SK-N-SH (cell line): ENCODE results near the gene PLK1. TPM values are rescaled to one million over a fixed set of nuclear protein-coding genes. Genes with fewer than 3 reads are reported as not detected.

Source experiments
- CTCF ChIA-PET: fragments of 300-600, 350-600 bp; formaldehyde crosslinking; extraction: SDS; loops from one replicate; lab custom pipeline; 2021; lab: Yijun Ruan, JAX
- POLR2A ChIA-PET: fragments of 350-600 bp; sonication (Branson Sonifier 250); formaldehyde crosslinking; extraction: SDS; loops from one replicate; lab custom pipeline; 2020; ENCODE audit warnings: antibody characterized with exemption, inconsistent platforms; lab: Yijun Ruan, JAX
- DNase-seq: peaks from one replicate; pipeline ENCODE4 v3.0.0; 2012
- H2AFZ ChIP-seq: fragments of 200-600 bp; sonication (generic); 2 replicates; pipeline ENCODE4 v1.8.1; 2016; ENCODE audit warnings: antibody characterized with exemption, mild to moderate bottlenecking, low read depth
- H3F3A ChIP-seq: fragments of 200-600 bp; sonication (generic); replicated peaks from 2 replicates; pipeline ENCODE3; 2016; ENCODE audit warnings: antibody characterized with exemption, mild to moderate bottlenecking; ENCODE audit not compliant: insufficient read depth
- H3K27ac ChIP-seq, 2 experiments: fragments of 200-500 bp in 1 of 2; fragments of 200-600 bp in 1 of 2; sonication (Bioruptor generic) in 1 of 2; sonication (generic), shearing (Covaris generic) in 1 of 2; 2 replicates each; pipeline versions ENCODE4 v1.5.1 to v1.6.1; 2014 to 2016; ENCODE audit warnings: low read depth in 2 of 2, inconsistent platforms in 1 of 2, low read length in 1 of 2, mild to moderate bottlenecking in 1 of 2, mixed read lengths in 1 of 2
- H3K27me3 ChIP-seq: fragments of 200-600 bp; sonication (generic), shearing (Covaris generic); 2 replicates; pipeline ENCODE4 v1.6.1; 2016; ENCODE audit warnings: mixed run types; ENCODE audit not compliant: insufficient read depth
- H3K36me3 ChIP-seq, 2 experiments: fragments of 200-500 bp in 1 of 2; fragments of 200-600 bp in 1 of 2; sonication (Bioruptor generic) in 1 of 2; sonication (generic) in 1 of 2; replicated peaks in 1 of 2; 2 replicates each; pipeline versions ENCODE3 to v1.5.1; 2014 to 2016; ENCODE audit warnings: low read length in 1 of 2, mild to moderate bottlenecking in 1 of 2; ENCODE audit not compliant: insufficient read depth in 2 of 2, control insufficient read depth in 1 of 2
- H3K4me1 ChIP-seq, 2 experiments: fragments of 200-500 bp in 1 of 2; fragments of 200-600 bp in 1 of 2; sonication (Bioruptor generic) in 1 of 2; sonication (generic), shearing (Covaris generic) in 1 of 2; 2 replicates each; pipeline versions ENCODE4 v1.5.1 to v1.6.1; 2014 to 2016; ENCODE audit warnings: low read depth in 1 of 2, low read length in 1 of 2, mixed run types in 1 of 2; ENCODE audit not compliant: insufficient read depth in 2 of 2, control insufficient read depth in 1 of 2
- H3K4me2 ChIP-seq: fragments of 200-600 bp; sonication (generic), shearing (Covaris generic); 2 replicates; pipeline ENCODE4 v1.6.1; 2017; ENCODE audit warnings: mixed run types
- H3K4me3 ChIP-seq, 2 experiments: fragments of 200-500 bp in 1 of 2; fragments of 200-600 bp in 1 of 2; sonication (Bioruptor generic) in 1 of 2; sonication (generic), shearing (Covaris generic) in 1 of 2; 2 replicates each; pipeline versions ENCODE4 v1.5.1 to v1.8.1; 2014 to 2016; ENCODE audit warnings: low read depth in 2 of 2, inconsistent platforms in 1 of 2, low read length in 1 of 2, mild to moderate bottlenecking in 1 of 2, mixed read lengths in 1 of 2, moderate library complexity in 1 of 2
- H3K79me2 ChIP-seq: fragments of 200-600 bp; sonication (generic); 2 replicates; pipeline ENCODE4 v1.8.1; 2017; ENCODE audit warnings: mild to moderate bottlenecking; ENCODE audit not compliant: insufficient read depth
- H3K9ac ChIP-seq: fragments of 200-600 bp; sonication (generic); 2 replicates; pipeline ENCODE4 v1.6.1; 2017; ENCODE audit warnings: mixed run types
- H3K9me2 ChIP-seq: fragments of 200-600 bp; sonication (generic); 2 replicates; pipeline ENCODE4 v1.6.1; 2017; ENCODE audit warnings: mixed run types
- H3K9me3 ChIP-seq: fragments of 200-600 bp; sonication (generic); 2 replicates; pipeline ENCODE4 v1.6.1; 2017; ENCODE audit warnings: mixed run types, mild to moderate bottlenecking, moderate library complexity
- H4K20me1 ChIP-seq: fragments of 200-600 bp; sonication (generic); 2 replicates; pipeline ENCODE4 v1.6.1; 2017; ENCODE audit warnings: mild to moderate bottlenecking, mixed run types; ENCODE audit not compliant: insufficient read depth
- CHD2 ChIP-seq: fragments of 150-350 bp; IDR thresholded peaks from 2 replicates; pipeline ENCODE4 v1.6.1; 2018; ENCODE audit warnings: low read length; ENCODE audit not compliant: partially characterized antibody
- EP300 ChIP-seq, 2 experiments: IDR thresholded peaks; 2 replicates each; pipeline versions ENCODE4 v1.4.0 to v1.6.1; 2012; ENCODE audit warnings: borderline replicate concordance in 1 of 2, low read depth in 1 of 2, low read length in 1 of 2
- FOXJ3 ChIP-seq: sonication (generic); formaldehyde crosslinking; IDR thresholded peaks from 2 replicates; pipeline ENCODE4 v1.5.1; 2020; ENCODE audit warnings: mild to moderate bottlenecking, missing genetic modification reagents
- FOXM1 ChIP-seq: IDR thresholded peaks from 2 replicates; pipeline ENCODE4 v1.4.0; 2012; ENCODE audit warnings: low read depth, mild to moderate bottlenecking
- JUND ChIP-seq: IDR thresholded peaks from 2 replicates; pipeline ENCODE4 v1.4.0; 2012
- MEF2A ChIP-seq: IDR thresholded peaks from 2 replicates; pipeline ENCODE4 v1.4.0; 2012; ENCODE audit warnings: low read depth, borderline replicate concordance
- RAD21 ChIP-seq: IDR thresholded peaks from 2 replicates; pipeline ENCODE4 v1.6.1; 2012; ENCODE audit warnings: mild to moderate bottlenecking, low read length
- RCOR1 ChIP-seq: fragments of 150-350 bp; IDR thresholded peaks from 2 replicates; pipeline ENCODE4 v1.6.1; 2017; ENCODE audit warnings: antibody characterized with exemption, low read length
- REST ChIP-seq: IDR thresholded peaks from 2 replicates; pipeline ENCODE4 v1.6.1; 2012; ENCODE audit warnings: mild to moderate bottlenecking, low read depth, low read length, moderate library complexity
- RFX5 ChIP-seq: IDR thresholded peaks from 2 replicates; pipeline ENCODE4 v1.6.1; 2012; ENCODE audit warnings: mild to moderate bottlenecking, improper control_type of control experiment, low read length
- TCF12 ChIP-seq: IDR thresholded peaks from 2 replicates; pipeline ENCODE4 v1.4.0; 2012
- WGBS: methylation state at CpG from one replicate; pipeline ENCODE4 v1.1.6; 2017; ENCODE audit warnings: low lambda C conversion rate; 5-methylcytosine and 5-hydroxymethylcytosine counted together
- polyA plus RNA-seq, 3 experiments: library from polyadenylated mRNA; depleted of rRNA; stranded (reverse); fragments of >200 nt; gene quantifications; 2 replicates each; pipeline ENCODE4 v1.2.3, GENCODE V29; 2012
- TF ChIP-seq, protein P1 (sequence below): IDR thresholded peaks from 2 replicates; pipeline ENCODE4 v1.4.0; 2012; ENCODE audit warnings: low read depth
- TF ChIP-seq, protein P2 (sequence below): fragments of 150-350 bp; IDR thresholded peaks from 2 replicates; pipeline ENCODE4 v1.6.1; 2016; ENCODE audit warnings: mild to moderate bottlenecking, low read depth, low read length
- TF ChIP-seq, protein P3 (sequence below): fragments of 150-350 bp; IDR thresholded peaks from 2 replicates; pipeline ENCODE4 v1.6.1; 2017; ENCODE audit warnings: antibody characterized with exemption, low read length, low read depth, borderline replicate concordance

PLK1 gene
- polyA plus RNA-seq, 1 of the 3 experiments (the other 2 are of a cell fraction): 68.7 TPM

DNA sequence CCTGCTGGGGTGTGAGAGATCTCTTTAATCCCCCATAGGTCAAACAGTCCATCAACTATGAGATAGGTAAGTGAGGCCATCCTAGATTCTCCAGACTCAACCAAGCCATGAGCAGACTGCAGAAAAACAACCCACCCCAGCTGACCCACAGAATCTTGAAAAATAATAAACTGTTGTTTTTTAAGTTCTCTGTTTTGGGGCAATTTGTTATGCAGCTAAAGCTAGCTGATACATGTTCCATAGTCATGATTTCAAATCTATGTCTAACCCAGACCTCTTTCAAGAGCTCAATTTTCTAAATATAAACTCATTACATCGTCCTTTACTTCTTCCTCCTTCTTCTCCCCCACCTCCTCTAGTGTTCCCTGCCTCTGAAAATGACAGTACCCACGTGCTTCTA is 24.3 kb downstream of the PLK1 start:
- H3K4me1 ChIP-seq: no peaks in the 10 kb centered on the region
- TF ChIP-seq, protein P1, sequence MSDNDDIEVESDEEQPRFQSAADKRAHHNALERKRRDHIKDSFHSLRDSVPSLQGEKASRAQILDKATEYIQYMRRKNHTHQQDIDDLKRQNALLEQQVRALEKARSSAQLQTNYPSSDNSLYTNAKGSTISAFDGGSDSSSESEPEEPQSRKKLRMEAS: no peak
- TF ChIP-seq MEF2A (no peak), RCOR1 (no peak)
- H4K20me1 ChIP-seq: no peaks in the 10 kb centered on the region
- DNase-seq: no peak
- no peaks in the 10 kb centered on the region for H3K27me3 ChIP-seq
- ChIA-PET CTCF (no interaction called here), POLR2A (no interaction called here)
- H3K9me3 ChIP-seq: no peaks in the 10 kb centered on the region
- H3F3A ChIP-seq: no peaks in the 10 kb centered on the region
- no peaks in the 10 kb centered on the region for H3K9me2 ChIP-seq
- 9% methylated on average over 2 of the region's 2 CpGs for WGBS
- no peak overlapping the region for H3K4me3 ChIP-seq
- H2AFZ ChIP-seq: no peak overlapping the region
- no peaks in the 10 kb centered on the region for H3K36me3 ChIP-seq
- no peaks in the 10 kb centered on the region for H3K79me2 ChIP-seq
- no peak overlapping the region for H3K4me2 ChIP-seq
- H3K27ac ChIP-seq: no peak overlapping the region
- no peak overlapping the region for H3K9ac ChIP-seq

DNA sequence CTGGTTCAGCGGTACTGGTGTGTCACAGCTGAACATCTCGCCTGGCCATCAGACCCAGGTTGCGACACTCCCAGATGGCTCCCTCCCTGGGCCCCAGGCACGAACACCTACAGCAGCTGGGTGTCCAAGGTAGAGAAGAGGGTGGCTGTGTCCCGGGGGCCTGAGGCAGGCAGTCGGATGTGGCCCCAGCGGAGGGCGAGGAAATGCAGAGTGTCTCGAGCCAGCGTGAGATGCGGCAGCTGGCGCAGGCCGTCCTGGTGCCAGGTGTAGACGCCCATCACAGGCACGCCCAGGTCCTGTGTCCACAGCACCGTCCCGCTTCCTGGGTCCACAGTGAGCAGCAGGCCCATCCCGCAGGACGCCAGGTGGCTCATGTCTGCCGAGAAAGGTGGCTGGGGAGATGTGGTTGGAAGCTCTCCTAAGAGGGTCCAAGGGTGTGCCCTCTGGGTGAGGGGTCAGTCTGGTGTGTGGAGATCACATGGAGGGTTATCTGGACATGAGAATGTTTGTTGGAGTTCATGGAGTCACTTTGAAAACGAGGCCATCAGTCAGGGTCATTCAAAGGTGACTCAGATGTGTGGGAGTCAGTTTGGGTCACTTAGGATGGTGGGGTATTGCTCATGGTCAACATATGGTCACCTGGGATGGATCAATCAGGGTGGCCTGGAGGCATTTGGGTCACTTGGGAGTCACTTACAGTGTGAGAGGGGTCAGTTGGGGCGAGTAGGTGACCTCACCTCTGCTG is 26.3 kb downstream of the PLK1 start:
- TF ChIP-seq EP300 (IDR thresholded peaks at IDR 0.05; ENCODE audit: borderline replicate concordance in 1 of 2, low read depth in 1 of 2, low read length in 1 of 2): no peak
- Histone ChIP-seq H4K20me1 (no peaks in the 10 kb centered on the region), H3K27ac (no peak overlapping the region), H3K79me2 (no peaks in the 10 kb centered on the region), H3K4me1 (no peaks in the 10 kb centered on the region), H3K36me3 (no peaks in the 10 kb centered on the region), H3F3A (no peaks in the 10 kb centered on the region), H3K4me2 (no peak overlapping the region), H3K9me3 (no peaks in the 10 kb centered on the region), H3K4me3 (no peak overlapping the region), H2AFZ (no peak overlapping the region), H3K9me2 (no peaks in the 10 kb centered on the region), H3K9ac (no peak overlapping the region), H3K27me3 (no peaks in the 10 kb centered on the region)
- ChIA-PET POLR2A (no interaction called here), CTCF (interaction anchor here (1.7 kb wide), 1 partner anchor 23 kb away, joined by 6 read pairs; no protein-coding TSS in a partner anchor)
- WGBS: 64% methylated on average over 17 of the region's 22 CpGs
- no peak for DNase-seq

DNA sequence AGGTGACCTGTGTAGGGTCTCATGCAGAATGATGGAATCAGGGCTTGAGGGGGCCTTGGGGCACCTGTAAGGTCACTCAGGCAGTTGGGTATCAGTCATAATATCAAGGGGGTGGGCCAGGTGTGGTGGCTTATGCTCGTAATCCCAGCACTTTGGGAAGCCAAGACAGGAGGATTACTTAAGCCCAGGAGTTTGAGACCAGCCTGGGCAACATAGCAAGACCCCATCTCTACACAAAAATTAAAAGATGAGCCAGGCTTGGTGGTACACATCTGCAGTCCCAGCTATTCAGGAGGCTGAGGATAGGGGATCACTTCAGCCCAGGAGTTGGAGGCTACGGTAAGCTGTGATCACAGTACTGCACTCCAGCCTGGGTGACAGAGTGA is 26.8 kb downstream of the PLK1 start:
- Histone ChIP-seq H4K20me1 (no peaks in the 10 kb centered on the region), H3K36me3 (no peaks in the 10 kb centered on the region), H3K9me2 (no peaks in the 10 kb centered on the region), H3K4me2 (no peak overlapping the region), H3K9me3 (no peaks in the 10 kb centered on the region), H3K79me2 (no peaks in the 10 kb centered on the region), H3F3A (no peaks in the 10 kb centered on the region), H3K4me1 (no peaks in the 10 kb centered on the region), H3K27me3 (no peaks in the 10 kb centered on the region), H3K9ac (no peak overlapping the region), H2AFZ (no peak overlapping the region), H3K4me3 (no peak overlapping the region), H3K27ac (no peak overlapping the region)
- ChIA-PET CTCF (interaction anchor here (0.9 kb wide), 1 partner anchor 23 kb away, joined by 3 read pairs; no protein-coding TSS in a partner anchor), POLR2A (no interaction called here)
- 55% methylated on average over 2 of the region's 2 CpGs for WGBS
- no peak for DNase-seq
- no peak for TF ChIP-seq EP300 (IDR thresholded peaks at IDR 0.05; ENCODE audit: borderline replicate concordance in 1 of 2, low read depth in 1 of 2, low read length in 1 of 2)
- TF ChIP-seq FOXJ3 (CRISPR knock-in tag): no peak
- TF ChIP-seq RFX5: no peak
- TF ChIP-seq TCF12: no peak
- no peak for TF ChIP-seq RAD21
- no peak for TF ChIP-seq CHD2
- TF ChIP-seq, protein P2, sequence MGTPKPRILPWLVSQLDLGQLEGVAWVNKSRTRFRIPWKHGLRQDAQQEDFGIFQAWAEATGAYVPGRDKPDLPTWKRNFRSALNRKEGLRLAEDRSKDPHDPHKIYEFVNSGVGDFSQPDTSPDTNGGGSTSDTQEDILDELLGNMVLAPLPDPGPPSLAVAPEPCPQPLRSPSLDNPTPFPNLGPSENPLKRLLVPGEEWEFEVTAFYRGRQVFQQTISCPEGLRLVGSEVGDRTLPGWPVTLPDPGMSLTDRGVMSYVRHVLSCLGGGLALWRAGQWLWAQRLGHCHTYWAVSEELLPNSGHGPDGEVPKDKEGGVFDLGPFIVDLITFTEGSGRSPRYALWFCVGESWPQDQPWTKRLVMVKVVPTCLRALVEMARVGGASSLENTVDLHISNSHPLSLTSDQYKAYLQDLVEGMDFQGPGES: no peak
- TF ChIP-seq REST: no peak
- no peak for TF ChIP-seq FOXM1
- TF ChIP-seq, protein P3, sequence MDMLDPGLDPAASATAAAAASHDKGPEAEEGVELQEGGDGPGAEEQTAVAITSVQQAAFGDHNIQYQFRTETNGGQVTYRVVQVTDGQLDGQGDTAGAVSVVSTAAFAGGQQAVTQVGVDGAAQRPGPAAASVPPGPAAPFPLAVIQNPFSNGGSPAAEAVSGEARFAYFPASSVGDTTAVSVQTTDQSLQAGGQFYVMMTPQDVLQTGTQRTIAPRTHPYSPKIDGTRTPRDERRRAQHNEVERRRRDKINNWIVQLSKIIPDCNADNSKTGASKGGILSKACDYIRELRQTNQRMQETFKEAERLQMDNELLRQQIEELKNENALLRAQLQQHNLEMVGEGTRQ: no peak
- TF ChIP-seq, protein P1: no peak
- no peak for TF ChIP-seq JUND
